DMS153 treated with DMSO at 0.1 percent for 48 hours (cell line): ENCODE data around the gene CDKN2AIP.
"Not testable (repeated sequence)": the region's sequence is repeated elsewhere in the genome, so short reads cannot be mapped to it uniquely, and the experiment has no call there.

Experiments
- DNase-seq: peaks from one replicate; lab custom pipeline; 2025; ENCODE audit not compliant: unreplicated experiment; lab: John Stamatoyannopoulos, UW

Gene CDKN2AIP

GRCh38 chr4:183447646-183448045, 3.2 kb downstream of the CDKN2AIP start:
- DNase-seq: no peak

GRCh38 chr4:183448436-183448835, 4.0 kb downstream of the CDKN2AIP start:
- no peak for DNase-seq

GRCh38 chr4:183449193-183449882, 4.9 kb downstream of the CDKN2AIP start:
- no peak for DNase-seq

- DNase-seq: no peak
Observed at GRCh38 chr4:183450108-183450507, 5.7 kb downstream of the CDKN2AIP start.

- DNase-seq: no peak
Observed at GRCh38 chr4:183455431-183456195, 11.2 kb downstream of the CDKN2AIP start.

- no peak for DNase-seq
Observed at GRCh38 chr4:183458005-183458404, 13.6 kb downstream of the CDKN2AIP start.

GRCh38 chr4:183463903-183464619, 19.6 kb downstream of the CDKN2AIP start:
- not testable (repeated sequence) for DNase-seq

GRCh38 chr4:183465879-183466278, 21.4 kb downstream of the CDKN2AIP start:
- DNase-seq: not testable (repeated sequence)

- DNase-seq: no peak
Observed at GRCh38 chr4:183467246-183467645, 22.8 kb downstream of the CDKN2AIP start.

- DNase-seq: no peak
Observed at GRCh38 chr4:183468210-183469095, 24.0 kb downstream of the CDKN2AIP start.

- DNase-seq: no peak
Observed at GRCh38 chr4:183469285-183469684, 24.8 kb downstream of the CDKN2AIP start.

- DNase-seq: no peak
Observed at GRCh38 chr4:183469936-183470335, 25.5 kb downstream of the CDKN2AIP start.

- DNase-seq: no peak
Observed at GRCh38 chr4:183470821-183471220, 26.4 kb downstream of the CDKN2AIP start.

GRCh38 chr4:183471946-183472708, 27.7 kb downstream of the CDKN2AIP start:
- DNase-seq: peak; percentile 70

- no peak for DNase-seq
Observed at GRCh38 chr4:183478123-183478522, 33.7 kb downstream of the CDKN2AIP start.

- DNase-seq: no peak
Observed at GRCh38 chr4:183478926-183479325, 34.5 kb downstream of the CDKN2AIP start.

- not testable (repeated sequence) for DNase-seq
Observed at GRCh38 chr4:183482515-183483095, 38.2 kb downstream of the CDKN2AIP start.

- DNase-seq: no peak
Observed at GRCh38 chr4:183483997-183484396, 39.6 kb downstream of the CDKN2AIP start.

- DNase-seq: no peak
Observed at GRCh38 chr4:183485411-183486160, 41.1 kb downstream of the CDKN2AIP start.
